Ramos (cell line): ENCODE measurements around the gene PARP11.
"Not testable (repeated sequence)": the region's sequence is repeated elsewhere in the genome, so short reads cannot be mapped to it uniquely, and the experiment has no call there.

Source experiments
- in situ Hi-C: fragments of 300-500 bp; cut with MboI; formaldehyde crosslinking; loops from one replicate; pipeline ENCODE4 v1.14.3; 2022; ENCODE audit warnings: low sequenced_read_pairs; ENCODE audit not compliant: unreplicated experiment

Gene PARP11

GRCh38 chr12:3885277-3886094 is 12.3 kb upstream of the PARP11 start:
- in situ Hi-C loops = no loop called here

DNA sequence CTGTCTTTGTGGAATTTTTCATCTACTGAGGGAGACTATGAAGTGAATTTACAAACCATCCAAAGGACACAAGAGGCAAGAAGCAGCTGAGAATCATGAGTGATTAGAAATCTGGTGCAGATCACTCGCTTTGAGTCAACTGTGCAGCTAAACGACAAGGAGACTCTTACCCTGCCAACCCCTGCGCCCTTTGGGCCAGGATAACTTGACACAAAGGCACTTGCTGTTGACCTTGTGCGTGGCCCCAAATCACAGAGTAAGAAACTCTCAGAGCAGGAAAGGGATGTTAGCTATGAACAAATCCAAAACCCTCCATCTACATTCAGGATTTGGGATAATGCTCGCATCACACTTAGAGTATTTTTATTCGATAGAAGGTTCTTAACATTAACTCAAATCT is 11.5 kb upstream of the PARP11 start:
- in situ Hi-C loops = no loop called here

DNA sequence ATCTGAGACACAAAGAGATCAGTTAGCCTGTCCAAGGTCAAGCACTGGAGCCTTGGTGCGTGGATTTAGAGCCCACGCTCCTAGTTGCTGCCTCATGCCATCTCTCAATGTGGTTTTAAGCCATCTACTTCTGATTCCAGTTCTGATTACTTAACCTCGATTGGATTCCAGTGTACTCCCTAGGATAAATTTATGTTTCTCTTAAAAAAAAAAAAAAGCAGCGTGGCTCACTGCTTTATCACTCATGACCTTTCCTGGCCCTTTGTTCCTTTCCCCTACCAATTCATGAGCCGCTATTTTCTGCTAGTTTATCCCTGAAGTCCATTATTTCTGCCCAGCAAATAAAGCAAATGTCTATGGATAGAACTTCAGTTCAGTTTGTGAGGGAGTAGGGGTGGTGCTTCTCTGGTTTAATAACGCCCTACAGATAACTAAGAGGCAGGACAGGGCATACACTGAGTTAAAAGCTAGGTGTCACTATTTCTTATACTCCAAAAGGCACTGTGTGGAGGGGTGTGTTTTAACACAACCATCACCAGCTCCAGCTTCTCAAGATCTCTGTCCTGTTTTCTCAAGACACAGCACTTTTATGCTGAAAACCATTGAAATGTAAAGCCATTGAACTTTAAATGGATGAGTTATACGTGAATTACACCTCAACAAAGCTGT is 9.8 kb upstream of the PARP11 start:
- in situ Hi-C loops = no loop called here

GRCh38 chr12:3882406-3882805 is 9.2 kb upstream of the PARP11 start:
- in situ Hi-C loops = no loop called here

DNA sequence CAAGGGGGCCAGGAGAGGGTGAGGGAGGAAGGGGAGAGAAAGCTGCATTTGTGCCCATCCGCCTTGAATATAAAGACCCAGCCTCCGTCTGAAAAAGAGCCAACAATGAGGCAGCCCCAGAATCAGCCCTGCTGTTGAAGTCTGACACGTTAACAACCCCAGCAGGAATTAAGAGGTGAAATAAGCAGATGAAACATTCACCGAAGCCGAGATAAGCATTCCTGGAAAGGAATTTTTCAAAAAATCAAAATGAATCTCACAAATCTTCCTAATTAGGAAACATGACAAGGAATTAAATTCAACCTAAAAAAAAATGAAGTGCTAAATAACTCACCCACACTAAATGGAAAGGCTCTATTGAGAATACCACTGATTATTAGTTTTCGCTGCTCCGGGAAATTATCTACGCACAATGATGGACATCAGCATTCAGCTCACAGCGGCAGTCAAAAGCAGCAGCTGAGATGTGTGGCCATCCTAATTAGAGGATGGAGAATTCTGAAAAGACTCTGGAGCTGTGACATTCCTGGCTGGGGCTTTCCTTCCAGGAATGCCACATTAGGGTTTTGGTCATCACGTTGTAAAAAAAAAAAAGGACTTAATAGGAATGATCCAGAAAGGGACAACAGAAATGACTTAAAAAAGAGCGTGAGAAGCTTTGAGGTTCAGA is 8.2 kb upstream of the PARP11 start:
- in situ Hi-C loops = no loop called here

- in situ Hi-C loops = no loop called here
Measured at GRCh38 chr12:3879846-3880245, 6.6 kb upstream of the PARP11 start.

GRCh38 chr12:3871356-3871755 is 1.8 kb downstream of the PARP11 start:
- in situ Hi-C loops = no loop called here

GRCh38 chr12:3869865-3870264 is 3.3 kb downstream of the PARP11 start:
- in situ Hi-C loops = no loop called here

- in situ Hi-C loops = no loop called here
Measured at GRCh38 chr12:3869433-3869832, 3.8 kb downstream of the PARP11 start.

- in situ Hi-C loops = no loop called here
Measured at GRCh38 chr12:3863756-3864155, 9.4 kb downstream of the PARP11 start.

DNA sequence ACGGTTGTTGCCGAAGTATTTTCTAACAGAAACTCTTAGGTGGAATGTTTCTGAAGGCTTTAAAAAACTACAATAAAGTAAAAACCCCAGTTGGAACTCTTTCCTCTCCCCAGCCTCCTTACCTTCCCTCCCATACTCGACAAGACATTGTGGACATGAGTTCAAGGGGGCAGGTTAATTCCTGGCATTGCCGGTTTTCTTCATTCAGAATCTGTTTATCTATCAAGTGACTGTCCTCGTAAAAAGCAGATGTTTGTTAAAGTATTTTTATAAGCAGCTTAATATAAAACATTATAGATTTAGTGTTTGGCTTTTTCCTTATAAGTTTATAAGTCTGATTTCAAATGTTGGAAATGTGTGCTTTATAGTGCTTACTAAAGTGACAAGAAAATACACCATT is 30.7 kb downstream of the PARP11 start:
- in situ Hi-C loops = no loop called here

DNA sequence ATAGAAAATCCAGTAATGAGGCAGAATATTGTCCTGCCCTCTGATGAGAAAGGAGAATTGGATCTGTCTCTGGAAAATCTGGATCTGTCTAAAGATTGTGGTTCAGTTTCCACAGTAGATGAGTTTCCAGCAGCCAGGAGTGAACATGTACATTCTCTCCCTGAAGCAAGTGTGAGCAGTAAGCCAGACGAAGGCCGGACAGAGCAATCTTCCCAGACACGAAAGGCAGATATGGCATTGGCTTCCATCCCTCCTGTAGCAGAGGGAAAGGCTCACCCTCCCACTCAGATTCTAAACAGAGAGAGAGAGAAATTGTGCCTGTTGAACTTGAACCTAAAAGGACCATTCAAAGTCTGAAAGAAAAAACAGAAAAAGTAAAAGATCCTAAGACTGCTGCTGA is 31.4 kb downstream of the PARP11 start:
- in situ Hi-C loops = no loop called here

GRCh38 chr12:3840833-3841232 is 32.4 kb downstream of the PARP11 start:
- in situ Hi-C loops = not testable (repeated sequence)

GRCh38 chr12:3839745-3840144 is 33.5 kb downstream of the PARP11 start:
- in situ Hi-C loops = not testable (repeated sequence)

DNA sequence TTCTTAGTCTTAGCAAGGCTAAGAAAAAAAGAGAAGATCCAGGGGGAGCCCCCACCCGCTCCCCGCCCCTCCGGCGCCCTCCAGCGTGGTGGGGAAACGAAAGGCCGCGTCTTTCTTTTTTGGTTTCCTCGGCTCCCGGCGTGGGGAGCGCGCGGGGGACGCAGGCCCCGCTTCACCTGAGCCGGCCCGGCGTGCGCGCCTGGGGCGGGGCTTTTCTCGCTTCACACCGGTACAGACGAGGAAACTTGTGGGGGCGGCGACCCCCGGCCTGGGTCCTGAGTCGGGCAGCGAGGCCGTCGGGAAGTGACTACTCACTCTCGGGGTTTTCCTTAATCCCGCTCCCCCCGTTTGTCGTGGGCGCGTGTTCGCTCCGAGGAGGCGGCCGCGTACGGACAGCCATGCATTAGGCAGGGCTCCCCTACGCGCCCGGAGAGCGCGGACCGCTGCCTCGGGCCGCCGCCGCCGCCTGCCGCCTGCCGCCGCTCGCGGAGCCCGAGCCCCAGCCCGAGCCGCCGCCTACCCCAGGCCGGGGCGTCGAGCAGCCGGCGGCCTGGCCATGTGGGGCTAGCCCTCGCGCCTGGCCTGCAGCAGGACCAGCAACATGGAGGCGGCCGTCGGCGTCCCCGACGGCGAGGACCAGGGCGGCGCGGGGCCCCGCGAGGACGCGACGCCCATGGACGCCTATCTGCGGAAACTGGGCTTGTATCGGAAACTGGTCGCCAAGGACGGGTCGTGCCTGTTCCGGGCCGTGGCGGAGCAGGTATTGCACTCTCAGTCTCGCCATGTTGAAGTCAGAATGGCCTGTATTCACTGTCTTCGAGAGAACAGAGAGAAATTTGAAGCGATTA is 34.3 kb downstream of the PARP11 start:
- in situ Hi-C loops = not testable (repeated sequence)

GRCh38 chr12:3838076-3838475 is 35.1 kb downstream of the PARP11 start:
- in situ Hi-C loops = no loop called here

GRCh38 chr12:3837049-3837448 is 36.1 kb downstream of the PARP11 start:
- in situ Hi-C loops = no loop called here

DNA sequence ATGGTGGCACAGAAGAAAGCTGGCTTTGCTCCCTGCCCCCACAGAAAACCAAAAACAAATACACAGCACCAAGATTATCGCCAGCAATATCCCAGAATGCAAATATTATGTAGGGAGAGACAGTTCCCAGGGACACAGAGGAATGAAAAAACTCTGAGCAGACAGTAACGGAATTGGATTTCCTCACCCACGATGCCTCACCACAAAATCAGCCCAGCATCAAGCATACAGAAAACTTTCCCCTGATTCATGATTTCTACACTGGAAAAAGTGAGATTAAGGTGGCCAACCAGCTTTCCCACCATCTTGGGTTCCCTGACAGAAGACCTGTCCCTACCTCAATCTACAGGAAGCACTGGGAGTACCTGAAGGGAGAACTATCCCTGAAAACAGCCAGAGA is 36.6 kb downstream of the PARP11 start:
- in situ Hi-C loops = no loop called here

GRCh38 chr12:3835914-3836313 is 37.3 kb downstream of the PARP11 start:
- in situ Hi-C loops = no loop called here

GRCh38 chr12:3834774-3835173 is 38.4 kb downstream of the PARP11 start:
- in situ Hi-C loops = no loop called here
